RWPE2 (cell line): ENCODE data around the gene HOXC10.

ENCODE experiments used
- ATAC-seq: fragments of 200-7000 bp; cut with Tn5 transposase; 3 replicates; pipeline ENCODE4 v1.9.1; 2021; ENCODE audit warnings: low read depth
- DNase-seq: peaks from one replicate; pipeline ENCODE4 v3.0.0-alpha.2; 2020; ENCODE audit warnings: low spot score
- H3K27ac ChIP-seq: fragments of 450-650 bp; 2 replicates; pipeline ENCODE4 v1.5.1; 2017; ENCODE audit warnings: mild to moderate bottlenecking; ENCODE audit not compliant: poor library complexity, severe bottlenecking
- H3K27me3 ChIP-seq: fragments of 250-450 bp; sonication (Bioruptor Pico); 2 replicates; pipeline ENCODE4 v1.5.1; 2021; ENCODE audit warnings: mild to moderate bottlenecking, moderate library complexity; ENCODE audit not compliant: insufficient read depth, poor library complexity, severe bottlenecking
- H3K36me3 ChIP-seq: fragments of 250-450 bp; sonication (Bioruptor Pico); 2 replicates; pipeline ENCODE4 v1.5.1; 2020; ENCODE audit warnings: low read depth, mild to moderate bottlenecking, moderate library complexity
- H3K4me1 ChIP-seq: fragments of 250-450 bp; sonication (Bioruptor Pico); 2 replicates; pipeline ENCODE4 v1.5.1; 2021; ENCODE audit warnings: mild to moderate bottlenecking, moderate library complexity; ENCODE audit not compliant: insufficient read depth, poor library complexity, severe bottlenecking
- H3K4me3 ChIP-seq: fragments of 250-450 bp; sonication (Bioruptor Pico); 2 replicates; pipeline ENCODE4 v1.5.1; 2021; ENCODE audit warnings: mild to moderate bottlenecking, moderate library complexity; ENCODE audit not compliant: severe bottlenecking
- H3K9me3 ChIP-seq: fragments of 250-450 bp; sonication (Bioruptor Pico); 2 replicates; pipeline ENCODE4 v1.5.1; 2021; ENCODE audit warnings: mild to moderate bottlenecking, moderate library complexity; ENCODE audit not compliant: severe bottlenecking
- TF ChIP-seq, protein P1 (sequence below): fragments of 450-650 bp; IDR thresholded peaks from one replicate; pipeline ENCODE4 v1.5.1; 2017; ENCODE audit warnings: mild to moderate bottlenecking, moderate library complexity; ENCODE audit not compliant: poor library complexity, severe bottlenecking

Gene HOXC10

DNA sequence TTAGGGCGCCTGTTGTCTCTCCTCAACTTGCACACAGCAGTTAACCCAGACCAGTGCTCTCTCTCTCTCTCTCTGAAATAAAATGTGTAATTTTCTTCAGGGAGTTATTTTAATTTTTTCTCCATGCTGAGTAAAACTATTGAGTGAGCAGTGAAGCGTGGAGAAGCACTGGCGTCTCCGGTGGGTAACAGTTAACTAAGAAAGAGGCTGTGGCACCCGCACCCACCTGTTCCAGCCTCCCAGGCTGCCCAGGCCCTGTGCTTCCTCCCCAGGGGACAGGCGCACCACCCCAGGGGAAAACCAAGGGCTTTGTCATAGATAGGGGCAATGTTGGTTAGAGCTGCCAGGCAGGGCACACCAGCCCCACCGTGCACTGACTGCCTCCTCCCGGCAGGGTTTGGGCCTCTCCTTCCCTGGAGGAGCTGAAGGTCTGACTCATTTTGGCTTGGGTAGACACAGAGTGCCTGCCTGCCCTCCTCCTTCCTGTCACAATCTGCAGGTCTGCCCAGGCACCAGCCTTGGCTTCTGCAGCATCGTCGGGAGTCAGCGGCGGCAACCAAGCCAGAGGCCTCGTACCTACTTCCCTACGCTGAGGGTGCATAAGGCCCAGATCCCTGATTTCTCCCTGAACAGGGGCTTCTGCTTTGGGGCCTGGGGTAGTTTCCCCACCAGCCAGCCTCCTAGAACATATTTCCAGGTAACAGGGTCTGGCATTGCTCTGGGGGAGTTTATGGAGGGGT lies 51.8 kb downstream of the HOXC10 start:
- TF ChIP-seq, protein P1, sequence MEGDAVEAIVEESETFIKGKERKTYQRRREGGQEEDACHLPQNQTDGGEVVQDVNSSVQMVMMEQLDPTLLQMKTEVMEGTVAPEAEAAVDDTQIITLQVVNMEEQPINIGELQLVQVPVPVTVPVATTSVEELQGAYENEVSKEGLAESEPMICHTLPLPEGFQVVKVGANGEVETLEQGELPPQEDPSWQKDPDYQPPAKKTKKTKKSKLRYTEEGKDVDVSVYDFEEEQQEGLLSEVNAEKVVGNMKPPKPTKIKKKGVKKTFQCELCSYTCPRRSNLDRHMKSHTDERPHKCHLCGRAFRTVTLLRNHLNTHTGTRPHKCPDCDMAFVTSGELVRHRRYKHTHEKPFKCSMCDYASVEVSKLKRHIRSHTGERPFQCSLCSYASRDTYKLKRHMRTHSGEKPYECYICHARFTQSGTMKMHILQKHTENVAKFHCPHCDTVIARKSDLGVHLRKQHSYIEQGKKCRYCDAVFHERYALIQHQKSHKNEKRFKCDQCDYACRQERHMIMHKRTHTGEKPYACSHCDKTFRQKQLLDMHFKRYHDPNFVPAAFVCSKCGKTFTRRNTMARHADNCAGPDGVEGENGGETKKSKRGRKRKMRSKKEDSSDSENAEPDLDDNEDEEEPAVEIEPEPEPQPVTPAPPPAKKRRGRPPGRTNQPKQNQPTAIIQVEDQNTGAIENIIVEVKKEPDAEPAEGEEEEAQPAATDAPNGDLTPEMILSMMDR = no peak
- peak; percentile 26; the same call in 1 of the 3 replicates for ATAC-seq
- H3K27me3 ChIP-seq = peaks cover 83% of the 10 kb centered on the region

DNA sequence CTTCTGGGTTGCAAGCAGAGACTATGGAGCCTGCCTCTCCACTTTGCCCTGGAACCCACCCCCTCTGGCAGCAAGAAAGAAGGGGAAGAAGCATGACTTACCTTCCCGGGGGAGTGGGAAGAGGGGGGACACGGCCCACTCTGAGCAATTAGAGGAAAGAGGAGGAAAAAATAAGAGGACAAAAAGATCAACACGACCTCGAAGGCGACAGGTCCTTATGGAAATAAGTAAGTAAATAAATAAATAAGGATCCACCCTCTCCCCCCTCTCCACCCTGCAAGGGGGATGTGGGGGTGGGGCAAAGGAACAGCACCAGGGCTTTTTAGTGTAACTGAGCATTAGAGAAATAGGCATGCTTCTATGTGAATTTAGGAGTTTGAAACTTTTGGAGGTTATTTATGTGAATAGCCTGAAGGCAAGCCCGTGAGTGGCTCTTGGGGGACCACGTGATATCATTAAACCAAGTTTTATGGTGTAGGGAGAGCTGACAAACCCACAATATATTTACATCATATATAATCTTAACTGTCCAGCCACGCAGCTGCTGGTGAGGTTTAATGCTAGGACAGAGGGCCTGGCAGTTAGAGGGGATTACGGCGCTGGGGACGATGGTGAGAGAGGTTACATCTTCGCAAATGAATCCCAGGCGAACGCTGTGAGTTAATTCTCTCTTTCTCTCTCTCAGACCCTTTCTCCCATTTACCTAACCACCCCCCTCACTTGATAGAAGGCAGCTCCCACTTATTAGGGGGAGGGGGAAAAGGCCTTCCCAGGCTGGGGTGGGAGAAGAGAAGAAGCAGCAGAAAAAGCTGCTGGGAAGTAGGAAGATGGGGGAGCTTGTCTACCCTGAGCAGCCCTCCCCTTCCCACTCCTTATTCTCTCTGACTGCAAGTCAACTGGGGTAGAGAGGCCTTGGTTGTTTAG lies 52.7 kb downstream of the HOXC10 start:
- no peaks in the 10 kb centered on the region for H3K4me1 ChIP-seq
- TF ChIP-seq, protein P1 = no peak
- no peak for DNase-seq
- H3K4me3 ChIP-seq = no peak overlapping the region
- H3K27ac ChIP-seq = no peak overlapping the region
- peaks cover 79% of the 10 kb centered on the region for H3K27me3 ChIP-seq
- no peaks in the 10 kb centered on the region for H3K36me3 ChIP-seq
- no peak for ATAC-seq
- H3K9me3 ChIP-seq = no peaks in the 10 kb centered on the region

More for the DNA sequence above, 51.8 kb downstream of the HOXC10 start:
- Histone ChIP-seq H3K4me1 (no peaks in the 10 kb centered on the region), H3K9me3 (no peaks in the 10 kb centered on the region), H3K27ac (no peak overlapping the region), H3K36me3 (no peaks in the 10 kb centered on the region), H3K4me3 (no peak overlapping the region)
- DNase-seq = no peak

DNA sequence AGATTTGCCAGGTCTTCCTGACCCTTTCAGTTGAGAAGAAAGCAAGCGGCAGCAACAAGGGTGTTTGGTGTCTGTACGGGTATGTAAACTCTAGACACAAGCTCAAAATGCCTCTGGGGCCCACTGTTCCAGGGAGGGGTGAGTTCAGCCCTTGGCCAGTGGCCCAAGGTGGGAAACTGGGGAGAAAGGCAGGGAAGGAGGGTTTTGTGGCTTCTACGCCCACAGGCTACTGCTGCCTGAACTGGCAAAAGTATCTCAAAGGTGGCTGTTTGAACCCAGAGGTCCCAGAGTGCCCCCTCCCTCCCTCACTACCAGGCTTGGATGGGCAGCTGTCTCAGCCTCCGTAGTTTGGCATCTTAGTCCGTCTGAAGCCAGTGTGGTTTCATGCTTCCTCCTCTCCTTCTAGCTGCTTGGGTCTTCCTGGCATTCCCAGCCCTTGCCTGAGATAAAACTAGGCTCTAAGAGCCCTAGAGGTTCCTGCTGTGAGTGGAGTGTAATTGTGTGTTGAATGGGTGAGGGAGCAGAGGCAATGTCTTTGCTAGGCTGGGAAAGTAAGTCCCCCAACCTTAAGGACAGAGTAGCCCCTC lies 53.4 kb downstream of the HOXC10 start:
- Histone ChIP-seq H3K9me3 (no peaks in the 10 kb centered on the region), H3K36me3 (no peaks in the 10 kb centered on the region), H3K27me3 (peaks cover 72% of the 10 kb centered on the region), H3K4me1 (no peaks in the 10 kb centered on the region), H3K27ac (no peak overlapping the region), H3K4me3 (no peak overlapping the region)
- ATAC-seq (no peak), DNase-seq (no peak)
- TF ChIP-seq, protein P1 = no peak

DNA sequence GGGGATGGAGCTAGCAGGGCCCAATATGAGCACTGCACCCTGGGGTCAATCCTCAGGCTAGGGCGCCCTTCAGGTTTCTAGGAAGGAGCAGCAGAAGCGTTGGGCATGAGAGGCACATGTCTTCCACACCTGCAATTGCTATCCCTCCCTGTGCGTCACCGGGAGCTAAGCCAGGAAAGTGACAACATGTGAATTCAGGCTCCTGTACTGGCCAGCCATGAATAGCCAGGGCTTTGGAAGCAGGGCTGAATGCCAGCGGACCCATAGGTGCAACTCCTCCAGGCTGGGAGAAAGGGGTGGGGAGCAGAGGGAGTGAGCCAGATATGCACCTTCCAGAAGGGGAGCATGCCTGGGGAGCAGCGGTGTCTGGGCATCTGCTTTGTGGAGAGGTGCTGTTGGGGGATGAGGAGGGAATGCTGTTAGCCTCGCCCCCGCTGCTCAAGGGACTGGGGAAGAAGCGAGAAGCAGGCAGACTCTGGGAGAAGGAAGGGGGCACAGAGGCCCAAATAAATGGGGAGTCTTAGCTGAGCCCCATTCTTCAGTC lies 54.0 kb downstream of the HOXC10 start:
- no peaks in the 10 kb centered on the region for H3K4me1 ChIP-seq
- H3K27me3 ChIP-seq = peaks cover 70% of the 10 kb centered on the region
- H3K9me3 ChIP-seq = no peaks in the 10 kb centered on the region
- H3K36me3 ChIP-seq = no peaks in the 10 kb centered on the region
- H3K27ac ChIP-seq = no peak overlapping the region
- H3K4me3 ChIP-seq = no peak overlapping the region
- no peak for DNase-seq
- TF ChIP-seq, protein P1 = no peak
- peak; percentile 52; the same call in 1 of the 3 replicates for ATAC-seq
